ENCODE data around the gene CORO1A.
"Not testable (repeated sequence)": the region's sequence is repeated elsewhere in the genome, so short reads cannot be mapped to it uniquely, and the experiment has no call there.

The CORO1A gene

GRCh38 chr16:30145657-30146056 is 37.7 kb upstream of the CORO1A start:
- H3K4me1 ChIP-seq (ENCODE audit: control insufficient read depth, insufficient read depth, low read length, poor library complexity, severe bottlenecking): no peaks in the 10 kb centered on the region
- no peaks in the 10 kb centered on the region for H3K27me3 ChIP-seq (replicated peaks; ENCODE audit: control insufficient read depth, insufficient read depth, low read length, poor library complexity, severe bottlenecking)
- DNase-seq: no peak
- no peak overlapping the region for H3K27ac ChIP-seq (ENCODE audit: insufficient read depth, low read length, poor library complexity, severe bottlenecking)
- H3K36me3 ChIP-seq (ENCODE audit: control insufficient read depth, insufficient read depth, low read length): no peaks in the 10 kb centered on the region
- H3K4me3 ChIP-seq (ENCODE audit: insufficient read depth, low read depth, low read length, poor library complexity, severe bottlenecking): no peak overlapping the region
- no peaks in the 10 kb centered on the region for H3K9me3 ChIP-seq (ENCODE audit: control insufficient read depth, low read length)

DNA sequence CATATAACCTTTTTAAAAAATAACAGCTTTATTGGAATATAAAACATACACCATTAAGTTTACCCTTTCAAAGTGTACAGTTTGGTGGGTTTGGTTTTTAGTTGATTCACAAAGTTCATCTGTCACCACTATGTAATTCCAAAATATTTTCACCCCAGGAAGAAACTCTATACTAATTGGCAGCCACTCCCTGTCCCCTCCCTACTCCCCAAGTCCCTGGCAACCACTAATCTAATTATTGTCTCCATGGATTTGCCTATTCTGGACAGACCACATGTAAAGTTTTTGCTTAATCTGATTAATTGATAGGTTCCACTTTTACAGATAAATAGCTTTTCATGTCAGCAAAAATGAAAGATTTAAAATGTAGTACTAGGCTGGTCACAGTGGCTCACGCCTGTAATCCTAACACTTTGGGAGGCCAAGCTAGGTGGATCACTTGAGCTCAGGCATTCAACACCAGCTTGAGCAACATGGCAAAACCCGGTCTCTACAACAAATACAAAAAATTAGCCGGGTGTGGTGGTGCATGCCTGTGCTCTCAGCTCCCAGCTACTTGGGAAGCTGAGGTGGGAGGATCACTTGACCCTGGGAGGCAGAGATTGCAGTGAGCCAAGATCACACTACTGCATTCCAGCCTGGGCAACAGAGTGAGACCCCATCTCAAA is 35.4 kb upstream of the CORO1A start:
- no peak for DNase-seq
- Histone ChIP-seq H3K27me3 (replicated peaks; ENCODE audit: control insufficient read depth, insufficient read depth, low read length, poor library complexity, severe bottlenecking) (no peaks in the 10 kb centered on the region), H3K4me1 (ENCODE audit: control insufficient read depth, insufficient read depth, low read length, poor library complexity, severe bottlenecking) (no peaks in the 10 kb centered on the region), H3K27ac (ENCODE audit: insufficient read depth, low read length, poor library complexity, severe bottlenecking) (no peak overlapping the region), H3K9me3 (ENCODE audit: control insufficient read depth, low read length) (no peaks in the 10 kb centered on the region), H3K4me3 (ENCODE audit: insufficient read depth, low read depth, low read length, poor library complexity, severe bottlenecking) (no peak overlapping the region), H3K36me3 (ENCODE audit: control insufficient read depth, insufficient read depth, low read length) (no peaks in the 10 kb centered on the region)

DNA sequence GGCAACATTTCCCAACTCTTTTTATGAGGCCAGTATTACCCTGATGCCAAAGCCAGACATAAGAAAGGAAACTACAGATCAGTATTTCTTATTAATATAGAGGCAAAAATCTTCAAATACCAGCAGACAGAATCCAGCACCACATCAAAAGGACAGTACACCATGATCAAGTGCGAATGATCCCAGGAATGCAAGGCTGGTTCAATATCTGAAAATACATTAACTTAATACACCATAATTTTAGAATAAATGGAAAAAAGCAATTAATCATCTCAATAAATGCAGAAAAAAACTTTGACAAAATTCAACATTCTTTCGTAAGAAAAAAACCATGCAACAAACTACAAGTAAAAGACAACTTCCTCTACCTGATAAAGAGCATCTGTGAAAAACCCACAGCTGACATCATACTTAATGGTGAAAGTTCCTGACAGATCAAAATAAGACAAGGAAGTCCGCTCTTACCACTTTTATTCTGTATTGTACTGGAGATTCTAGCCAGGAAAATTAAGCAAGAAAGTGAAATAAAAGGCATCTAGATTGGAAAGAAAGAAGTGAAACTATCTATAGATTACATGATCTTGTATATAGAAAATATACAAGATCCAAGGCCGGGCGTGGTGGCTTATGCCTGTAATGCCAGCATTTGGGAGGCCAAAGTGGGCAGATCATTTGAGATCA is 34.0 kb upstream of the CORO1A start:
- no peak for DNase-seq
- no peak overlapping the region for H3K4me3 ChIP-seq (ENCODE audit: insufficient read depth, low read depth, low read length, poor library complexity, severe bottlenecking)
- no peaks in the 10 kb centered on the region for H3K9me3 ChIP-seq (ENCODE audit: control insufficient read depth, low read length)
- no peak overlapping the region for H3K27ac ChIP-seq (ENCODE audit: insufficient read depth, low read length, poor library complexity, severe bottlenecking)
- H3K27me3 ChIP-seq (replicated peaks; ENCODE audit: control insufficient read depth, insufficient read depth, low read length, poor library complexity, severe bottlenecking): no peaks in the 10 kb centered on the region
- no peaks in the 10 kb centered on the region for H3K4me1 ChIP-seq (ENCODE audit: control insufficient read depth, insufficient read depth, low read length, poor library complexity, severe bottlenecking)
- no peaks in the 10 kb centered on the region for H3K36me3 ChIP-seq (ENCODE audit: control insufficient read depth, insufficient read depth, low read length)

GRCh38 chr16:30151091-30151490 is 32.3 kb upstream of the CORO1A start:
- no peak for DNase-seq
- no peaks in the 10 kb centered on the region for H3K9me3 ChIP-seq (ENCODE audit: control insufficient read depth, low read length)
- H3K4me3 ChIP-seq (ENCODE audit: insufficient read depth, low read depth, low read length, poor library complexity, severe bottlenecking): no peak overlapping the region
- no peaks in the 10 kb centered on the region for H3K4me1 ChIP-seq (ENCODE audit: control insufficient read depth, insufficient read depth, low read length, poor library complexity, severe bottlenecking)
- H3K27ac ChIP-seq (ENCODE audit: insufficient read depth, low read length, poor library complexity, severe bottlenecking): no peak overlapping the region
- H3K36me3 ChIP-seq (ENCODE audit: control insufficient read depth, insufficient read depth, low read length): no peaks in the 10 kb centered on the region
- no peaks in the 10 kb centered on the region for H3K27me3 ChIP-seq (replicated peaks; ENCODE audit: control insufficient read depth, insufficient read depth, low read length, poor library complexity, severe bottlenecking)

- Histone ChIP-seq H3K9me3 (ENCODE audit: control insufficient read depth, low read length) (no peaks in the 10 kb centered on the region), H3K36me3 (ENCODE audit: control insufficient read depth, insufficient read depth, low read length) (no peaks in the 10 kb centered on the region), H3K27ac (ENCODE audit: insufficient read depth, low read length, poor library complexity, severe bottlenecking) (no peak overlapping the region), H3K4me3 (ENCODE audit: insufficient read depth, low read depth, low read length, poor library complexity, severe bottlenecking) (no peak overlapping the region), H3K27me3 (replicated peaks; ENCODE audit: control insufficient read depth, insufficient read depth, low read length, poor library complexity, severe bottlenecking) (no peaks in the 10 kb centered on the region), H3K4me1 (ENCODE audit: control insufficient read depth, insufficient read depth, low read length, poor library complexity, severe bottlenecking) (no peaks in the 10 kb centered on the region)
- no peak for DNase-seq
Observed at GRCh38 chr16:30152517-30152916, 30.9 kb upstream of the CORO1A start.

DNA sequence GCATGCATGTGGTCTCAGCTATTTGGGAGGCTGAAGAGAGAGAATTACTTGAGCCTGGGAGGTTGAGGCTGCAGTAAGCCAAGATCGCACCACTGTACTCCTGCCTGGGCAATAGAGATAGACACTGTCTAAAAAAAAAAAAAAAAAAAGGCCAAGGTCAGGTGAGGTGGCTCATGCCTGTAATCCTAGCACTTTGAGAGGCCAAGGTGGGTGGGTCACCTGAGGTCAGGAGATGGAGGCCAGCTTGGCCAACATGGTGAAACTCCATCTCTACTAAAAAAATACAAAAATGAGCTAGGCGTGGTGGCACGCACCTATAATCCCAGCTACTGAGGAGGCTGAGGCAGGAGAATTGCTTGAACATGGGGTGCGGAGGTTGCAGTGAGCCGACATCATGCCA is 28.2 kb upstream of the CORO1A start:
- H3K9me3 ChIP-seq (ENCODE audit: control insufficient read depth, low read length): no peaks in the 10 kb centered on the region
- no peak for DNase-seq
- H3K27me3 ChIP-seq (replicated peaks; ENCODE audit: control insufficient read depth, insufficient read depth, low read length, poor library complexity, severe bottlenecking): no peaks in the 10 kb centered on the region
- no peak overlapping the region for H3K27ac ChIP-seq (ENCODE audit: insufficient read depth, low read length, poor library complexity, severe bottlenecking)
- no peaks in the 10 kb centered on the region for H3K36me3 ChIP-seq (ENCODE audit: control insufficient read depth, insufficient read depth, low read length)
- no peaks in the 10 kb centered on the region for H3K4me1 ChIP-seq (ENCODE audit: control insufficient read depth, insufficient read depth, low read length, poor library complexity, severe bottlenecking)
- no peak overlapping the region for H3K4me3 ChIP-seq (ENCODE audit: insufficient read depth, low read depth, low read length, poor library complexity, severe bottlenecking)

GRCh38 chr16:30157214-30157613 is 26.2 kb upstream of the CORO1A start:
- no peaks in the 10 kb centered on the region for H3K27me3 ChIP-seq (replicated peaks; ENCODE audit: control insufficient read depth, insufficient read depth, low read length, poor library complexity, severe bottlenecking)
- no peaks in the 10 kb centered on the region for H3K9me3 ChIP-seq (ENCODE audit: control insufficient read depth, low read length)
- no peaks in the 10 kb centered on the region for H3K4me1 ChIP-seq (ENCODE audit: control insufficient read depth, insufficient read depth, low read length, poor library complexity, severe bottlenecking)

GRCh38 chr16:30163538-30163937 is 19.9 kb upstream of the CORO1A start:
- Histone ChIP-seq H3K9me3 (ENCODE audit: control insufficient read depth, low read length) (no peaks in the 10 kb centered on the region), H3K4me1 (ENCODE audit: control insufficient read depth, insufficient read depth, low read length, poor library complexity, severe bottlenecking) (peaks cover 4% of the 10 kb centered on the region), H3K4me3 (ENCODE audit: insufficient read depth, low read depth, low read length, poor library complexity, severe bottlenecking) (no peak overlapping the region), H3K27me3 (replicated peaks; ENCODE audit: control insufficient read depth, insufficient read depth, low read length, poor library complexity, severe bottlenecking) (no peaks in the 10 kb centered on the region), H3K27ac (ENCODE audit: insufficient read depth, low read length, poor library complexity, severe bottlenecking) (no peak overlapping the region), H3K36me3 (ENCODE audit: control insufficient read depth, insufficient read depth, low read length) (no peaks in the 10 kb centered on the region)
- no peak for DNase-seq

More at GRCh38 chr16:30157214-30157613, 26.2 kb upstream of the CORO1A start:
- no peaks in the 10 kb centered on the region for H3K36me3 ChIP-seq (ENCODE audit: control insufficient read depth, insufficient read depth, low read length)
- no peak overlapping the region for H3K4me3 ChIP-seq (ENCODE audit: insufficient read depth, low read depth, low read length, poor library complexity, severe bottlenecking)
- no peak for DNase-seq
- H3K27ac ChIP-seq (ENCODE audit: insufficient read depth, low read length, poor library complexity, severe bottlenecking): no peak overlapping the region

- Histone ChIP-seq H3K9me3 (ENCODE audit: control insufficient read depth, low read length) (no peaks in the 10 kb centered on the region), H3K4me1 (ENCODE audit: control insufficient read depth, insufficient read depth, low read length, poor library complexity, severe bottlenecking) (peaks cover 4% of the 10 kb centered on the region), H3K27me3 (replicated peaks; ENCODE audit: control insufficient read depth, insufficient read depth, low read length, poor library complexity, severe bottlenecking) (no peaks in the 10 kb centered on the region), H3K36me3 (ENCODE audit: control insufficient read depth, insufficient read depth, low read length) (no peaks in the 10 kb centered on the region), H3K27ac (ENCODE audit: insufficient read depth, low read length, poor library complexity, severe bottlenecking) (no peak overlapping the region), H3K4me3 (ENCODE audit: insufficient read depth, low read depth, low read length, poor library complexity, severe bottlenecking) (no peak overlapping the region)
- no peak for DNase-seq
Observed at GRCh38 chr16:30166202-30166902, 17.1 kb upstream of the CORO1A start.

GRCh38 chr16:30168746-30169145 is 14.7 kb upstream of the CORO1A start:
- DNase-seq; H3K4me1 ChIP-seq (ENCODE audit: control insufficient read depth, insufficient read depth, low read length, poor library complexity, severe bottlenecking); H3K27ac ChIP-seq (ENCODE audit: insufficient read depth, low read length, poor library complexity, severe bottlenecking); H3K36me3 ChIP-seq (ENCODE audit: control insufficient read depth, insufficient read depth, low read length); H3K27me3 ChIP-seq (replicated peaks; ENCODE audit: control insufficient read depth, insufficient read depth, low read length, poor library complexity, severe bottlenecking); H3K9me3 ChIP-seq (ENCODE audit: control insufficient read depth, low read length); H3K4me3 ChIP-seq (ENCODE audit: insufficient read depth, low read depth, low read length, poor library complexity, severe bottlenecking): not testable (repeated sequence)

Measured in effector memory CD4-positive, alpha-beta T cell (primary cell).